Activated CD4-positive, alpha-beta memory T cell treated with anti-CD3 and anti-CD28 coated beads, Interleukin-2, amount 10 ng/mL, durations not matched to agents 7 days and 5 days (primary cell): ENCODE results near the gene SLC31A1. TPM values are rescaled to one million over a fixed set of nuclear protein-coding genes. Genes with fewer than 3 reads are reported as not detected.
"Not testable (repeated sequence)": the region's sequence is repeated elsewhere in the genome, so short reads cannot be mapped to it uniquely, and the experiment has no call there.

ENCODE experiments used
- CTCF ChIA-PET: fragments of 350-600 bp; sonication (Branson Sonifier 250); formaldehyde crosslinking; loops from one replicate; lab custom pipeline; 2021; ENCODE audit warnings: antibody characterized with exemption, inconsistent platforms; lab: Charles Lee
- POLR2A ChIA-PET: fragments of 350-600 bp; sonication (Branson Sonifier 250); formaldehyde crosslinking; loops from one replicate; lab custom pipeline; 2021; ENCODE audit warnings: antibody characterized with exemption; lab: Charles Lee
- DNase-seq: peaks from one replicate; pipeline ENCODE4 v3.0.0-alpha.2; 2020
- H3K27ac Mint-ChIP-seq: one replicate; pipeline ENCODE4 v1.8.0; 2021; ENCODE audit warnings: mild to moderate bottlenecking, mixed read lengths
- H3K27me3 Mint-ChIP-seq: one replicate; pipeline ENCODE4 v1.8.0; 2021; ENCODE audit warnings: mixed read lengths
- H3K36me3 Mint-ChIP-seq: one replicate; pipeline ENCODE4 v1.8.0; 2021; ENCODE audit warnings: low read depth, mixed read lengths
- H3K4me1 Mint-ChIP-seq: one replicate; pipeline ENCODE4 v1.8.0; 2021; ENCODE audit warnings: mixed read lengths
- H3K4me3 Mint-ChIP-seq: one replicate; pipeline ENCODE4 v1.8.0; 2021; ENCODE audit warnings: mild to moderate bottlenecking, mixed read lengths
- H3K9me3 Mint-ChIP-seq: one replicate; pipeline ENCODE4 v1.8.0; 2021; ENCODE audit warnings: mixed read lengths
- total RNA-seq, 2 experiments: library from RNA; stranded (reverse); gene quantifications; one replicate each; pipeline ENCODE4 v1.2.3, GENCODE V29; 2021

The SLC31A1 gene
- total RNA-seq, 2 experiments from 2014 or later: 9.2 to 10.0 TPM

GRCh38 chr9:113222482-113222841 lies 1.1 kb downstream of the SLC31A1 start:
- Mint-ChIP-seq H3K9me3 (no peaks in the 10 kb centered on the region), H3K27ac (no peak overlapping the region), H3K4me1 (peaks cover 42% of the 10 kb centered on the region), H3K36me3 (peaks cover 5% of the 10 kb centered on the region), H3K27me3 (no peaks in the 10 kb centered on the region), H3K4me3 (peak overlapping the region; percentile 92)
- CTCF ChIA-PET: interaction anchor here (1.3 to 3.9 kb wide), 3 partner anchors 52 to 187 kb away, joined by 3 to 31 read pairs (median 4); partner anchors contain the start of genes C9orf43, CDC26, POLE3 and PRPF4
- DNase-seq: no peak
- POLR2A ChIA-PET: interaction anchor here (1.4 to 4.6 kb wide), 7 partner anchors 9 to 357 kb away, joined by 4 to 47 read pairs (median 15); partner anchors contain the start of genes CDC26, PRPF4, SLC31A2 and WDR31

- H3K4me3 Mint-ChIP-seq: no peak overlapping the region
- ChIA-PET POLR2A (no interaction called here), CTCF (interaction anchor here (1.0 kb wide), 1 partner anchor 8 kb away, joined by 4 read pairs; no protein-coding TSS in a partner anchor)
- peaks cover 37% of the 10 kb centered on the region for H3K4me1 Mint-ChIP-seq
- H3K27me3 Mint-ChIP-seq: no peaks in the 10 kb centered on the region
- H3K36me3 Mint-ChIP-seq: peaks cover 5% of the 10 kb centered on the region
- H3K9me3 Mint-ChIP-seq: no peaks in the 10 kb centered on the region
- no peak overlapping the region for H3K27ac Mint-ChIP-seq
- DNase-seq: no peak
Measured at GRCh38 chr9:113223963-113224362, 2.6 kb downstream of the SLC31A1 start.

- Mint-ChIP-seq H3K36me3 (peaks cover 5% of the 10 kb centered on the region), H3K4me3 (no peak overlapping the region), H3K9me3 (no peaks in the 10 kb centered on the region), H3K4me1 (peaks cover 20% of the 10 kb centered on the region), H3K27me3 (no peaks in the 10 kb centered on the region), H3K27ac (no peak overlapping the region)
- DNase-seq: no peak
- ChIA-PET POLR2A (no interaction called here), CTCF (no interaction called here)
Measured at GRCh38 chr9:113227436-113227835, 6.1 kb downstream of the SLC31A1 start.

GRCh38 chr9:113228130-113228665 lies 6.9 kb downstream of the SLC31A1 start:
- Mint-ChIP-seq H3K9me3 (no peaks in the 10 kb centered on the region), H3K27ac (no peak overlapping the region), H3K27me3 (no peaks in the 10 kb centered on the region), H3K36me3 (peaks cover 5% of the 10 kb centered on the region), H3K4me3 (no peak overlapping the region), H3K4me1 (peaks cover 19% of the 10 kb centered on the region)
- CTCF ChIA-PET: no interaction called here
- no peak for DNase-seq
- POLR2A ChIA-PET: no interaction called here

- ChIA-PET CTCF (interaction anchor here (1.0 to 1.6 kb wide), 3 partner anchors 8 to 28 kb away, joined by 3 to 5 read pairs (median 4); partner anchors contain the start of genes FKBP15 and SLC31A1), POLR2A (interaction anchor here (4.5 kb wide), 1 partner anchor 11 kb away, joined by 41 read pairs; the partner anchor contains the start of genes FKBP15 and SLC31A1)
- no peak overlapping the region for H3K27ac Mint-ChIP-seq
- DNase-seq: no peak
- H3K27me3 Mint-ChIP-seq: no peaks in the 10 kb centered on the region
- H3K36me3 Mint-ChIP-seq: no peaks in the 10 kb centered on the region
- H3K4me3 Mint-ChIP-seq: no peak overlapping the region
- no peaks in the 10 kb centered on the region for H3K9me3 Mint-ChIP-seq
- peaks cover 23% of the 10 kb centered on the region for H3K4me1 Mint-ChIP-seq
Measured at GRCh38 chr9:113231701-113232100, 10.4 kb downstream of the SLC31A1 start.

GRCh38 chr9:113235701-113236255 lies 14.4 kb downstream of the SLC31A1 start:
- DNase-seq, H3K27ac Mint-ChIP-seq, POLR2A ChIA-PET, H3K36me3 Mint-ChIP-seq, H3K27me3 Mint-ChIP-seq, H3K9me3 Mint-ChIP-seq, H3K4me3 Mint-ChIP-seq, CTCF ChIA-PET: not testable (repeated sequence)
- H3K4me1 Mint-ChIP-seq: peaks cover 19% of the 10 kb centered on the region

GRCh38 chr9:113237026-113237425 lies 15.7 kb downstream of the SLC31A1 start:
- no peaks in the 10 kb centered on the region for H3K36me3 Mint-ChIP-seq
- no peaks in the 10 kb centered on the region for H3K27me3 Mint-ChIP-seq

GRCh38 chr9:113238202-113238858 lies 17.0 kb downstream of the SLC31A1 start:
- ChIA-PET POLR2A (interaction anchor here (1.8 kb wide), 1 partner anchor 18 kb away, joined by 6 read pairs; the partner anchor contains the start of genes FKBP15 and SLC31A1), CTCF (no interaction called here)
- no peak overlapping the region for H3K27ac Mint-ChIP-seq
- no peaks in the 10 kb centered on the region for H3K9me3 Mint-ChIP-seq
- H3K36me3 Mint-ChIP-seq: no peaks in the 10 kb centered on the region
- peaks cover 7% of the 10 kb centered on the region for H3K4me1 Mint-ChIP-seq
- no peak overlapping the region for H3K4me3 Mint-ChIP-seq
- no peaks in the 10 kb centered on the region for H3K27me3 Mint-ChIP-seq
- no peak for DNase-seq

More at GRCh38 chr9:113237026-113237425, 15.7 kb downstream of the SLC31A1 start:
- ChIA-PET CTCF (no interaction called here), POLR2A (no interaction called here)
- Mint-ChIP-seq H3K27ac (no peak overlapping the region), H3K4me1 (peaks cover 18% of the 10 kb centered on the region), H3K9me3 (no peaks in the 10 kb centered on the region), H3K4me3 (no peak overlapping the region)
- DNase-seq: no peak

GRCh38 chr9:113238859-113239232 lies 17.5 kb downstream of the SLC31A1 start:
- ChIA-PET CTCF (no interaction called here), POLR2A (interaction anchor here (1.8 kb wide), 1 partner anchor 18 kb away, joined by 6 read pairs; the partner anchor contains the start of genes FKBP15 and SLC31A1)
- Mint-ChIP-seq H3K4me1 (peaks cover 3% of the 10 kb centered on the region), H3K9me3 (no peaks in the 10 kb centered on the region), H3K27ac (no peak overlapping the region), H3K27me3 (no peaks in the 10 kb centered on the region), H3K36me3 (no peaks in the 10 kb centered on the region), H3K4me3 (no peak overlapping the region)
- no peak for DNase-seq

GRCh38 chr9:113241161-113241560 lies 19.8 kb downstream of the SLC31A1 start:
- no peak for DNase-seq
- POLR2A ChIA-PET: no interaction called here

GRCh38 chr9:113244556-113244955 lies 23.2 kb downstream of the SLC31A1 start:
- no peak overlapping the region for H3K4me3 Mint-ChIP-seq
- no peaks in the 10 kb centered on the region for H3K27me3 Mint-ChIP-seq
- ChIA-PET POLR2A (no interaction called here), CTCF (no interaction called here)
- no peak overlapping the region for H3K27ac Mint-ChIP-seq
- peaks cover 4% of the 10 kb centered on the region for H3K9me3 Mint-ChIP-seq
- H3K4me1 Mint-ChIP-seq: no peaks in the 10 kb centered on the region
- DNase-seq: no peak
- peaks cover 4% of the 10 kb centered on the region for H3K36me3 Mint-ChIP-seq

More at GRCh38 chr9:113241161-113241560, 19.8 kb downstream of the SLC31A1 start:
- Mint-ChIP-seq H3K4me1 (peaks cover 1% of the 10 kb centered on the region), H3K4me3 (no peak overlapping the region), H3K27ac (no peak overlapping the region), H3K27me3 (no peaks in the 10 kb centered on the region), H3K9me3 (no peaks in the 10 kb centered on the region), H3K36me3 (no peaks in the 10 kb centered on the region)
- CTCF ChIA-PET: no interaction called here

- H3K4me3 Mint-ChIP-seq: no peak overlapping the region
- ChIA-PET CTCF (no interaction called here), POLR2A (interaction anchor here (0.6 kb wide), 1 partner anchor 102 kb away, joined by 3 read pairs; no protein-coding TSS in a partner anchor)
- no peak for DNase-seq
- H3K36me3 Mint-ChIP-seq: peaks cover 7% of the 10 kb centered on the region
- no peaks in the 10 kb centered on the region for H3K27me3 Mint-ChIP-seq
- peaks cover 7% of the 10 kb centered on the region for H3K9me3 Mint-ChIP-seq
- H3K27ac Mint-ChIP-seq: no peak overlapping the region
- no peaks in the 10 kb centered on the region for H3K4me1 Mint-ChIP-seq
Measured at GRCh38 chr9:113245894-113246293, 24.6 kb downstream of the SLC31A1 start.

GRCh38 chr9:113246928-113247327 lies 25.6 kb downstream of the SLC31A1 start:
- Mint-ChIP-seq H3K4me1 (no peaks in the 10 kb centered on the region), H3K27me3 (no peaks in the 10 kb centered on the region), H3K36me3 (peaks cover 7% of the 10 kb centered on the region), H3K9me3 (peaks cover 7% of the 10 kb centered on the region), H3K4me3 (no peak overlapping the region), H3K27ac (no peak overlapping the region)
- CTCF ChIA-PET: no interaction called here
- POLR2A ChIA-PET: no interaction called here
- DNase-seq: no peak
